Measurements from ENCODE around the gene PABPC3. TPM values are rescaled to one million over a fixed set of nuclear protein-coding genes. Genes with fewer than 3 reads are reported as not detected.

Gene PABPC3
- total RNA-seq: 1 to 10 TPM; 1.0 to 1.1 TPM
- polyA plus RNA-seq: under 1 TPM; 0.07 to 0.16 (median 0.12) TPM
- 0 to 0.13 (median 0) reads per million in 6 experiments for total RNA-seq

GRCh38 chr13:25095851-25096453, at the start of gene PABPC3:
PABPC3 (plus strand) TSS chr13:25096136; CDS start chr13:25096199, 63 bp downstream.
- Mint-ChIP-seq H3K27me3 (peaks cover 32 to 51% (median 39%) of the 10 kb centered on the region in 5 donors), H3K4me1 (peaks cover 0 to 6% (median 0%) of the 10 kb centered on the region in 4 donors), H3K9me3 (peaks cover 0 to 12% (median 3%) of the 10 kb centered on the region in 9 donors), H3K36me3 (peaks cover 0 to 5% (median 0%) of the 10 kb centered on the region in 3 donors), H3K4me3 (peak within 1 kb of the TSS in 5 of 10 donors; percentile 15 to 70 (median 23)), H3K27ac (no peak within 1 kb of the TSS)
- DNase-seq: no peak
- POLR2A ChIA-PET: no interaction called here
- no peak for ATAC-seq

- Mint-ChIP-seq H3K27ac (no peak overlapping the region), H3K36me3 (peaks cover 2 to 16% (median 11%) of the 10 kb centered on the region in 3 donors), H3K27me3 (peaks cover 44 to 90% (median 64%) of the 10 kb centered on the region in 5 donors), H3K9me3 (peaks cover 0 to 29% (median 16%) of the 10 kb centered on the region in 9 donors), H3K4me3 (peak overlapping the region in 5 of 10 donors; percentile 20 to 53 (median 36)), H3K4me1 (peaks cover 0 to 10% (median 7%) of the 10 kb centered on the region in 4 donors)
- POLR2A ChIA-PET: no interaction called here
- no peak for DNase-seq
- ATAC-seq: no peak
Measured at GRCh38 chr13:25046274-25046984, 49.5 kb upstream of the PABPC3 start.

- peaks cover 0 to 32% (median 17%) of the 10 kb centered on the region in 9 donors for H3K9me3 Mint-ChIP-seq
- H3K36me3 Mint-ChIP-seq: peaks cover 2 to 18% (median 11%) of the 10 kb centered on the region in 3 donors
- no peak overlapping the region for H3K27ac Mint-ChIP-seq
- ATAC-seq (no peak), DNase-seq (no peak)
- peaks cover 0 to 10% (median 7%) of the 10 kb centered on the region in 4 donors for H3K4me1 Mint-ChIP-seq
- POLR2A ChIA-PET: no interaction called here
- peaks cover 43 to 90% (median 58%) of the 10 kb centered on the region in 5 donors for H3K27me3 Mint-ChIP-seq
- H3K4me3 Mint-ChIP-seq: peak overlapping the region in 4 of 10 donors; percentile 16 to 44 (median 20)
Measured at GRCh38 chr13:25046985-25047511, 48.9 kb upstream of the PABPC3 start.

GRCh38 chr13:25051065-25051464, 44.9 kb upstream of the PABPC3 start:
- DNase-seq: no peak
- Mint-ChIP-seq H3K27me3 (peaks cover 24 to 57% (median 34%) of the 10 kb centered on the region in 5 donors), H3K27ac (no peak overlapping the region), H3K4me1 (peaks cover 0 to 8% (median 6%) of the 10 kb centered on the region in 4 donors), H3K9me3 (peaks cover 0 to 40% (median 17%) of the 10 kb centered on the region in 9 donors), H3K36me3 (peaks cover 2 to 18% (median 11%) of the 10 kb centered on the region in 3 donors), H3K4me3 (no peak overlapping the region)
- POLR2A ChIA-PET: no interaction called here
- ATAC-seq: no peak

GRCh38 chr13:25059166-25059565, 36.8 kb upstream of the PABPC3 start:
- H3K4me1 Mint-ChIP-seq: peaks cover 0 to 9% (median 0%) of the 10 kb centered on the region in 4 donors
- ATAC-seq: no peak
- H3K36me3 Mint-ChIP-seq: no peaks in the 10 kb centered on the region
- no peak overlapping the region for H3K4me3 Mint-ChIP-seq
- DNase-seq: no peak
- no peak overlapping the region for H3K27ac Mint-ChIP-seq
- POLR2A ChIA-PET: no interaction called here
- peaks cover 2 to 22% (median 18%) of the 10 kb centered on the region in 5 donors for H3K27me3 Mint-ChIP-seq
- H3K9me3 Mint-ChIP-seq: peaks cover 0 to 11% (median 0%) of the 10 kb centered on the region in 9 donors

GRCh38 chr13:25059958-25060357, 36.0 kb upstream of the PABPC3 start:
- peaks cover 0 to 11% (median 0%) of the 10 kb centered on the region in 9 donors for H3K9me3 Mint-ChIP-seq
- H3K4me1 Mint-ChIP-seq: peaks cover 0 to 9% (median 0%) of the 10 kb centered on the region in 4 donors
- POLR2A ChIA-PET: no interaction called here
- no peak overlapping the region for H3K4me3 Mint-ChIP-seq
- peaks cover 2 to 22% (median 18%) of the 10 kb centered on the region in 5 donors for H3K27me3 Mint-ChIP-seq
- DNase-seq (no peak), ATAC-seq (no peak)
- no peak overlapping the region for H3K27ac Mint-ChIP-seq
- no peaks in the 10 kb centered on the region for H3K36me3 Mint-ChIP-seq

GRCh38 chr13:25062479-25062878, 33.5 kb upstream of the PABPC3 start:
- Mint-ChIP-seq H3K27me3 (peaks cover 12 to 42% (median 21%) of the 10 kb centered on the region in 5 donors), H3K27ac (peak overlapping the region in 1 of 10 donors; percentile 33), H3K4me3 (no peak overlapping the region), H3K4me1 (peaks cover 0 to 11% (median 0%) of the 10 kb centered on the region in 4 donors), H3K9me3 (peaks cover 0 to 11% (median 0%) of the 10 kb centered on the region in 9 donors), H3K36me3 (no peaks in the 10 kb centered on the region)
- ATAC-seq (no peak), DNase-seq (no peak)
- POLR2A ChIA-PET: no interaction called here

DNA sequence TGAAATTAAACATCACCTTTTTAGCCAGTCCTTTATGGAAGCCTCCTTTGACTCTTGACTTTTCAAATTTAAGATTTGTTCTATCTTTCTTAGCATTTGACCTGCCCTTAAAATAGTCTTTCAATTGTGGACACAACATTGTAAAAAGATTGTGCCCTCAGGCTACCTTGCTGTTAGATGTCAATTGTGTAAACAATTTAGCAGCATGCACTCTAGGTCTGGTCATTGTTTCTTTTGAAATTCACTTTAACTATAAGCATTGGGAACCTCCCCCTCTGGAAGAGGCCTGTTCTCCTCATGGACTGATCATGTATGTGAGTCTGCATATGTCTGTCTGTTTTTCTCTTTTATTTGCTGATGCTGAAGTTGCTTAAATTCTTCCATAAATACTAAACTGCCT, 31.5 kb upstream of the PABPC3 start:
- POLR2A ChIA-PET: no interaction called here
- Mint-ChIP-seq H3K27ac (no peak overlapping the region), H3K4me3 (no peak overlapping the region), H3K36me3 (no peaks in the 10 kb centered on the region), H3K27me3 (peaks cover 20 to 47% (median 33%) of the 10 kb centered on the region in 5 donors), H3K9me3 (peaks cover 0 to 3% (median 0%) of the 10 kb centered on the region in 9 donors), H3K4me1 (peaks cover 0 to 11% (median 0%) of the 10 kb centered on the region in 4 donors)
- DNase-seq (no peak), ATAC-seq (no peak)

DNA sequence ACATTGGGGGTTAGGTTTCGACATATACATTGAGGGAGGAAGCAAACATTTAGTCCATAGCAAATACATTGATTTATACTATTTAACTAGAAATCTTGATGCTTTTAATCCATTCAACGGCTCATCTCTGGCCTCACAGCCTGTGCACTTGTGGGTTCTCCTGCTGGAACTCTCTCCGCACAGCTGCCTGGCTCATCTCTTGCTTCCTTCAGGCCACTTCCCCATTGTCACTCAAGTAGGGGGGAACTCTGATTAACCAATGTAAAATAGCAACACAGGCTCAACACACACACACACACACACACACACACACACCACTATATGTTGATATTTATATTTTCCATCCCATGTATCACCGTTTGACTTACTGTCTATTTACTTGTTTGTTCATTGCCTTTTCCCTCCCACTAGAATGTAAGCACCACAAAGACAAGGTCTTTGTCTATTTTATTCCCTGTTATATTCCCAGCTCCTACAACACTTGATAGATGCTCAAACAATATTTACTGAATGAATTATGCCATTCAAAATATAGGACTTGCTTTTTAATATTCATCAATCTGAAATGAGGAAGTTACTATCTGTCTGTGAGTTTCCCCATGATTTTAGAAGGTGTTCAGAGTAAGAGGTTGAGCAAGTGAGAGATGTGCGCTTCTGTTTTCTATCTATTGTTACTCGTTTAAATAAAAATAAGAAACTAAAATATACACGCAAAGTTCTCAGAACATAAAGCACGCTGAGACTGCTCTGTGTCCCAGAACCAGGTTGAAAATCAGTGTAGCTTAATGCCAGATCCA, 29.8 kb upstream of the PABPC3 start:
- POLR2A ChIA-PET: no interaction called here
- Mint-ChIP-seq H3K27me3 (peaks cover 31 to 62% (median 37%) of the 10 kb centered on the region in 5 donors), H3K4me3 (no peak overlapping the region), H3K4me1 (peaks cover 0 to 2% (median 0%) of the 10 kb centered on the region in 4 donors), H3K9me3 (peaks cover 0 to 3% (median 0%) of the 10 kb centered on the region in 9 donors), H3K27ac (no peak overlapping the region), H3K36me3 (no peaks in the 10 kb centered on the region)
- ATAC-seq: no peak
- no peak for DNase-seq

GRCh38 chr13:25067064-25067463, 28.9 kb upstream of the PABPC3 start:
- no peak overlapping the region for H3K4me3 Mint-ChIP-seq
- H3K36me3 Mint-ChIP-seq: no peaks in the 10 kb centered on the region
- DNase-seq (no peak), ATAC-seq (no peak)
- POLR2A ChIA-PET: no interaction called here
- H3K4me1 Mint-ChIP-seq: peaks cover 0 to 2% (median 0%) of the 10 kb centered on the region in 4 donors
- H3K27me3 Mint-ChIP-seq: peaks cover 28 to 53% (median 35%) of the 10 kb centered on the region in 5 donors
- H3K9me3 Mint-ChIP-seq: peaks cover 0 to 3% (median 0%) of the 10 kb centered on the region in 9 donors
- H3K27ac Mint-ChIP-seq: no peak overlapping the region

DNA sequence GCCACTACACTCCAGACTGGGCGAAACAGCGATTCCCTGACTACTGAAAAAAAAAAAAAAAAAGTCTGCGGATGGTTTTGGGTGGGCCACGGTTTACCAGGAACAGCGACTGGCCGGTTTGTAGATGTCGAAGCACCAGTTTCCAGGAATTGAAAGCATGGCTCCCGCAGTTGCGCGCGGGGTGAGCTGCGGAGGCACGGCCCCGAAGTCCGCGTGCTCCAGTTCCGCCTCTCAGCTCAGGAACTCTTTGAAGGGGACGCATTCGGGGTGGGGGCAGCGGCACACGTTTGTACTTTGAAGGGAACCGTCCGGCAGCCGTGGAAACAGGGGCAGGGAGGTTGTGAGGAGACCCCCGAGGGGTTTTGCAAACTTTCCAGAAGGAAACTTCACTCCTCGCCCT, 27.1 kb upstream of the PABPC3 start:
- Mint-ChIP-seq H3K27ac (no peak overlapping the region), H3K36me3 (no peaks in the 10 kb centered on the region), H3K4me3 (no peak overlapping the region), H3K9me3 (peaks cover 0 to 3% (median 0%) of the 10 kb centered on the region in 9 donors), H3K4me1 (peaks cover 0 to 2% (median 0%) of the 10 kb centered on the region in 4 donors), H3K27me3 (peaks cover 22 to 63% (median 36%) of the 10 kb centered on the region in 5 donors)
- POLR2A ChIA-PET: no interaction called here
- ATAC-seq (no peak), DNase-seq (no peak)

DNA sequence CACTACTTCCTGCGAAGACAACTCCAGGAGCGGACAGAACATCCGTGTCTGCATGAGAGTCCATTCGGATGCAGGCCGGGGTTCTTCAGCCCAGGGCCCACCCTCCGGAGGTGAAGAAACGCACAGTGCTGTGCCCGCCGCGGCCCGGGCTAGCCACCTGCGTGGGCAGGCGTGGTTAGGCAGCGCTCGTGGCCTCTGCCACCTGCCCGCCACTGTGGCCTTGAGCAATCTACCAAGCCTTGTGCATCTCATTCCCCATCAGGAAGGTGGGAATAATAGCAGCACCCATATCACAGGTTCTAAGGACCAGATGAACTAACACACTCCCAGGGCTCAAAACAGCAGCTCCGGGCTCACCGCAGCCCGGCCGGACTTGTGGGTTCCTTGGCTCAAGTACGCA, 26.7 kb upstream of the PABPC3 start:
- ATAC-seq: no peak
- Mint-ChIP-seq H3K36me3 (no peaks in the 10 kb centered on the region), H3K4me3 (no peak overlapping the region), H3K9me3 (peaks cover 0 to 3% (median 0%) of the 10 kb centered on the region in 9 donors), H3K27me3 (peaks cover 22 to 63% (median 36%) of the 10 kb centered on the region in 5 donors), H3K27ac (no peak overlapping the region), H3K4me1 (peaks cover 0 to 2% (median 0%) of the 10 kb centered on the region in 4 donors)
- POLR2A ChIA-PET: no interaction called here
- no peak for DNase-seq

Measured in naive thymus-derived CD8-positive, alpha-beta T cell (primary cell).